AG09309 (cell line): Measurements from ENCODE around the gene KRTAP3-1.
"Not testable (repeated sequence)": the region's sequence is repeated elsewhere in the genome, so short reads cannot be mapped to it uniquely, and the experiment has no call there.

ENCODE experiments used
- DNase-seq: peaks from one replicate; pipeline ENCODE4 v3.0.0-alpha.2; 2010; ENCODE audit warnings: low read depth
- H3K4me3 ChIP-seq: 2 replicates; pipeline ENCODE4 v1.5.1; 2011; ENCODE audit warnings: mild to moderate bottlenecking, low read depth, low read length, moderate library complexity; ENCODE audit not compliant: control insufficient read depth
- CTCF ChIP-seq: IDR thresholded peaks from 2 replicates; pipeline ENCODE4 v1.5.1; 2011; ENCODE audit warnings: mild to moderate bottlenecking, low read depth, low read length, inconsistent platforms; ENCODE audit not compliant: insufficient read depth, control insufficient read depth; ENCODE audit errors: missing control alignments

Gene KRTAP3-1

GRCh38 chr17:41008811-41009210 lies at the start of gene KRTAP3-1:
Gene KRTAP3-1, minus strand, starts transcription at chr17:41009128. Its CDS starts 54 bp downstream, at chr17:41009074.
- no peak for TF ChIP-seq CTCF
- DNase-seq, result no peak
- H3K4me3 ChIP-seq, result no peak within 1 kb of the TSS

GRCh38 chr17:41057547-41057946 lies 48.6 kb upstream of the KRTAP3-1 start:
- no peak for TF ChIP-seq CTCF
- H3K4me3 ChIP-seq, result no peak overlapping the region
- no peak for DNase-seq

GRCh38 chr17:41055130-41055529 lies 46.2 kb upstream of the KRTAP3-1 start, which contains the start of gene KRTAP2-2:
Gene KRTAP2-2, minus strand, starts transcription at chr17:41055230. Its CDS starts 19 bp downstream, at chr17:41055211.
- not testable (repeated sequence) for H3K4me3 ChIP-seq, DNase-seq

GRCh38 chr17:41054556-41054955 lies 45.6 kb upstream of the KRTAP3-1 start:
- not testable (repeated sequence) for DNase-seq, H3K4me3 ChIP-seq

GRCh38 chr17:41054025-41054424 lies 45.1 kb upstream of the KRTAP3-1 start:
- TF ChIP-seq CTCF, result no peak
- no peak for DNase-seq
- H3K4me3 ChIP-seq, result no peak overlapping the region

- no peak for DNase-seq
- no peak overlapping the region for H3K4me3 ChIP-seq
- no peak for TF ChIP-seq CTCF
These were observed 43.6 kb upstream of the KRTAP3-1 start for GRCh38 chr17:41052566-41052965.

GRCh38 chr17:41049110-41049509 lies 40.2 kb upstream of the KRTAP3-1 start:
- peak; percentile 58 for DNase-seq
- no peak overlapping the region for H3K4me3 ChIP-seq
- no peak for TF ChIP-seq CTCF

- no peak for TF ChIP-seq CTCF
- DNase-seq, result peak; percentile 51
- H3K4me3 ChIP-seq, result no peak overlapping the region
These were observed 39.5 kb upstream of the KRTAP3-1 start for GRCh38 chr17:41048441-41048840.

GRCh38 chr17:41046735-41047465 lies 38.0 kb upstream of the KRTAP3-1 start, which contains the start of gene KRTAP2-1:
Gene KRTAP2-1, minus strand, starts transcription at chr17:41047316. Its CDS starts 49 bp downstream, at chr17:41047267.
- H3K4me3 ChIP-seq, DNase-seq: not testable (repeated sequence)
